ENCODE data around the gene CSNK2A1. TPM values are rescaled to one million over a fixed set of nuclear protein-coding genes. Genes with fewer than 3 reads are reported as not detected.

CSNK2A1 gene
- total and polyA plus RNA-seq, 2 of the 8 experiments (the other 6 are each of a cell fraction or from before 2014, with no cell fraction given), result 117 to 260 TPM

DNA sequence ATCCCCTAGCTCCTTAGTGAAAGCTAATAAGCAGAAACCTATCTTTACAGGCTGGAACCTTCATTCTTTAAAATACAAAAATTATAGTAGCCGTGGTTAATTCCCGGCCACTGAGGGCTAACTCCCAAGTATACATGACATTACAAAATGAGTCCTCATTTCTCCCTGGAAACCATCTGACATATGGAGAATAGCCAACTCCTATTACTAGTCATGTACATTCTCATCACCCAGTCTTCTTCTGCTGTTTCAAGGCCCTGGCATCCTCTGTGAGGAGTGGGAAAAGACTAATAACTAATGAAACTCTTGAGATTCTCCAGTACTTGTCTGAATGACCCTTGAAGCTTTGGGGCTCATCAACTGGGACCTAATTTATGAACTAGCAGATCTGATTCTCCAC is 30.2 kb downstream of the CSNK2A1 start (continued):
- TF ChIP-seq, protein P1, sequence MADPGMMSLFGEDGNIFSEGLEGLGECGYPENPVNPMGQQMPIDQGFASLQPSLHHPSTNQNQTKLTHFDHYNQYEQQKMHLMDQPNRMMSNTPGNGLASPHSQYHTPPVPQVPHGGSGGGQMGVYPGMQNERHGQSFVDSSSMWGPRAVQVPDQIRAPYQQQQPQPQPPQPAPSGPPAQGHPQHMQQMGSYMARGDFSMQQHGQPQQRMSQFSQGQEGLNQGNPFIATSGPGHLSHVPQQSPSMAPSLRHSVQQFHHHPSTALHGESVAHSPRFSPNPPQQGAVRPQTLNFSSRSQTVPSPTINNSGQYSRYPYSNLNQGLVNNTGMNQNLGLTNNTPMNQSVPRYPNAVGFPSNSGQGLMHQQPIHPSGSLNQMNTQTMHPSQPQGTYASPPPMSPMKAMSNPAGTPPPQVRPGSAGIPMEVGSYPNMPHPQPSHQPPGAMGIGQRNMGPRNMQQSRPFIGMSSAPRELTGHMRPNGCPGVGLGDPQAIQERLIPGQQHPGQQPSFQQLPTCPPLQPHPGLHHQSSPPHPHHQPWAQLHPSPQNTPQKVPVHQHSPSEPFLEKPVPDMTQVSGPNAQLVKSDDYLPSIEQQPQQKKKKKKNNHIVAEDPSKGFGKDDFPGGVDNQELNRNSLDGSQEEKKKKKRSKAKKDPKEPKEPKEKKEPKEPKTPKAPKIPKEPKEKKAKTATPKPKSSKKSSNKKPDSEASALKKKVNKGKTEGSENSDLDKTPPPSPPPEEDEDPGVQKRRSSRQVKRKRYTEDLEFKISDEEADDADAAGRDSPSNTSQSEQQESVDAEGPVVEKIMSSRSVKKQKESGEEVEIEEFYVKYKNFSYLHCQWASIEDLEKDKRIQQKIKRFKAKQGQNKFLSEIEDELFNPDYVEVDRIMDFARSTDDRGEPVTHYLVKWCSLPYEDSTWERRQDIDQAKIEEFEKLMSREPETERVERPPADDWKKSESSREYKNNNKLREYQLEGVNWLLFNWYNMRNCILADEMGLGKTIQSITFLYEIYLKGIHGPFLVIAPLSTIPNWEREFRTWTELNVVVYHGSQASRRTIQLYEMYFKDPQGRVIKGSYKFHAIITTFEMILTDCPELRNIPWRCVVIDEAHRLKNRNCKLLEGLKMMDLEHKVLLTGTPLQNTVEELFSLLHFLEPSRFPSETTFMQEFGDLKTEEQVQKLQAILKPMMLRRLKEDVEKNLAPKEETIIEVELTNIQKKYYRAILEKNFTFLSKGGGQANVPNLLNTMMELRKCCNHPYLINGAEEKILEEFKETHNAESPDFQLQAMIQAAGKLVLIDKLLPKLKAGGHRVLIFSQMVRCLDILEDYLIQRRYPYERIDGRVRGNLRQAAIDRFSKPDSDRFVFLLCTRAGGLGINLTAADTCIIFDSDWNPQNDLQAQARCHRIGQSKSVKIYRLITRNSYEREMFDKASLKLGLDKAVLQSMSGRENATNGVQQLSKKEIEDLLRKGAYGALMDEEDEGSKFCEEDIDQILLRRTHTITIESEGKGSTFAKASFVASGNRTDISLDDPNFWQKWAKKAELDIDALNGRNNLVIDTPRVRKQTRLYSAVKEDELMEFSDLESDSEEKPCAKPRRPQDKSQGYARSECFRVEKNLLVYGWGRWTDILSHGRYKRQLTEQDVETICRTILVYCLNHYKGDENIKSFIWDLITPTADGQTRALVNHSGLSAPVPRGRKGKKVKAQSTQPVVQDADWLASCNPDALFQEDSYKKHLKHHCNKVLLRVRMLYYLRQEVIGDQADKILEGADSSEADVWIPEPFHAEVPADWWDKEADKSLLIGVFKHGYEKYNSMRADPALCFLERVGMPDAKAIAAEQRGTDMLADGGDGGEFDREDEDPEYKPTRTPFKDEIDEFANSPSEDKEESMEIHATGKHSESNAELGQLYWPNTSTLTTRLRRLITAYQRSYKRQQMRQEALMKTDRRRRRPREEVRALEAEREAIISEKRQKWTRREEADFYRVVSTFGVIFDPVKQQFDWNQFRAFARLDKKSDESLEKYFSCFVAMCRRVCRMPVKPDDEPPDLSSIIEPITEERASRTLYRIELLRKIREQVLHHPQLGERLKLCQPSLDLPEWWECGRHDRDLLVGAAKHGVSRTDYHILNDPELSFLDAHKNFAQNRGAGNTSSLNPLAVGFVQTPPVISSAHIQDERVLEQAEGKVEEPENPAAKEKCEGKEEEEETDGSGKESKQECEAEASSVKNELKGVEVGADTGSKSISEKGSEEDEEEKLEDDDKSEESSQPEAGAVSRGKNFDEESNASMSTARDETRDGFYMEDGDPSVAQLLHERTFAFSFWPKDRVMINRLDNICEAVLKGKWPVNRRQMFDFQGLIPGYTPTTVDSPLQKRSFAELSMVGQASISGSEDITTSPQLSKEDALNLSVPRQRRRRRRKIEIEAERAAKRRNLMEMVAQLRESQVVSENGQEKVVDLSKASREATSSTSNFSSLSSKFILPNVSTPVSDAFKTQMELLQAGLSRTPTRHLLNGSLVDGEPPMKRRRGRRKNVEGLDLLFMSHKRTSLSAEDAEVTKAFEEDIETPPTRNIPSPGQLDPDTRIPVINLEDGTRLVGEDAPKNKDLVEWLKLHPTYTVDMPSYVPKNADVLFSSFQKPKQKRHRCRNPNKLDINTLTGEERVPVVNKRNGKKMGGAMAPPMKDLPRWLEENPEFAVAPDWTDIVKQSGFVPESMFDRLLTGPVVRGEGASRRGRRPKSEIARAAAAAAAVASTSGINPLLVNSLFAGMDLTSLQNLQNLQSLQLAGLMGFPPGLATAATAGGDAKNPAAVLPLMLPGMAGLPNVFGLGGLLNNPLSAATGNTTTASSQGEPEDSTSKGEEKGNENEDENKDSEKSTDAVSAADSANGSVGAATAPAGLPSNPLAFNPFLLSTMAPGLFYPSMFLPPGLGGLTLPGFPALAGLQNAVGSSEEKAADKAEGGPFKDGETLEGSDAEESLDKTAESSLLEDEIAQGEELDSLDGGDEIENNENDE (IDR thresholded peaks at IDR 0.05; ENCODE audit: insufficient replicate concordance, low read length), result no peak
- TF ChIP-seq TAF7 (optimal IDR thresholded peaks at IDR 0.05; ENCODE audit: borderline replicate concordance, low read depth, low read length) (no peak), POLR2AphosphoS5 (IDR thresholded peaks at IDR 0.05; ENCODE audit: low read depth, low read length) (no peak), TEAD4 (IDR thresholded peaks at IDR 0.05; ENCODE audit: low read depth, low read length) (no peak), ZNF274 (IDR thresholded peaks at IDR 0.05; ENCODE audit: borderline replicate concordance, extremely low read depth, low read length) (no peak)

All from H1 (cell line).